HL-60 (cell line): Measurements from ENCODE around the gene ACTC1.
A peak's percentile ranks its signal among the peaks of the same experiment; 100 is the strongest.

Experiments used
- CTCF ChIP-seq: IDR thresholded peaks from one replicate; pipeline ENCODE4 v1.5.1; 2011; ENCODE audit warnings: low read length, control low read depth, inconsistent platforms; ENCODE audit not compliant: insufficient read depth
- GABPA ChIP-seq: IDR thresholded peaks from 2 replicates; pipeline ENCODE4 v1.6.1; 2012; ENCODE audit warnings: low read depth
- POLR2AphosphoS5 ChIP-seq: IDR thresholded peaks from 2 replicates; pipeline ENCODE4 v1.6.1; 2012; ENCODE audit warnings: low read depth
- REST ChIP-seq: IDR thresholded peaks from 2 replicates; pipeline ENCODE4 v1.6.1; 2012; ENCODE audit warnings: low read depth; ENCODE audit not compliant: insufficient replicate concordance

DNA sequence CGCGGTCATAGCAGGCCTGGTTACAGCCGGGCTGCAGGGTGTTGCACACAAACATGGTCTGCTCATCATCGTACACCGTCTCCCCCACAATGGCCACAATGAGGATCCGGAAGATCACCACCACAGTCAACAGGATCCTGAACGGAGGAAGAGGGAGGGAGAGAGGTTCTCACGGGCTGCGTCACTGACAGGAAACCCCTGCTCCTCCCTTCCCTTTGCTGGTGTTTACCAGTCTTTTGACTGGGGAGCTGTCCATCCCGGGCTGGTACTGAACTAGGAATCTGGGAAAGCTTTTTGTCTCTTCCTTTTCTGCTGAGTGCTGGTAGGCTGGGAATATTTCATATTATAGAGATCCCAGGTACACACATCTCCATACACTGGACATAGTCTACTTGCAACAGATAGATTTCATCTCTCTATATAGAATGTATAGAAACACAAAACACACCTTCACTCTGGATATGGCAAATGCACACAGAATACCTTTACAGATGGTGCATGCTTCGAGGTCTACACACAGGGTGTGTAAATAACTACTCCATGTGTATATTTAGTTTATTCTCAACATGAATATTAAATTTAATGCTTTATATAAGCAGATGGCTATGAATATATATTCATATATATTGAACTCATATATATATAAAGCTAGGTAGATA lies 42.0 kb downstream of the ACTC1 start:
- no peak for TF ChIP-seq CTCF
- peak; percentile 95 for TF ChIP-seq REST
- TF ChIP-seq POLR2AphosphoS5 = no peak
- no peak for TF ChIP-seq GABPA
